NCI-H2196 (cell line): ENCODE results near the gene CD9.
A peak's percentile ranks its signal among the peaks of the same experiment; 100 is the strongest.

Source experiments
- DNase-seq: peaks from one replicate; lab custom pipeline; 2025; ENCODE audit not compliant: unreplicated experiment; lab: John Stamatoyannopoulos, UW

CD9 gene

GRCh38 chr12:6273205-6273540, 73.0 kb downstream of the CD9 start:
- no peak for DNase-seq

DNA sequence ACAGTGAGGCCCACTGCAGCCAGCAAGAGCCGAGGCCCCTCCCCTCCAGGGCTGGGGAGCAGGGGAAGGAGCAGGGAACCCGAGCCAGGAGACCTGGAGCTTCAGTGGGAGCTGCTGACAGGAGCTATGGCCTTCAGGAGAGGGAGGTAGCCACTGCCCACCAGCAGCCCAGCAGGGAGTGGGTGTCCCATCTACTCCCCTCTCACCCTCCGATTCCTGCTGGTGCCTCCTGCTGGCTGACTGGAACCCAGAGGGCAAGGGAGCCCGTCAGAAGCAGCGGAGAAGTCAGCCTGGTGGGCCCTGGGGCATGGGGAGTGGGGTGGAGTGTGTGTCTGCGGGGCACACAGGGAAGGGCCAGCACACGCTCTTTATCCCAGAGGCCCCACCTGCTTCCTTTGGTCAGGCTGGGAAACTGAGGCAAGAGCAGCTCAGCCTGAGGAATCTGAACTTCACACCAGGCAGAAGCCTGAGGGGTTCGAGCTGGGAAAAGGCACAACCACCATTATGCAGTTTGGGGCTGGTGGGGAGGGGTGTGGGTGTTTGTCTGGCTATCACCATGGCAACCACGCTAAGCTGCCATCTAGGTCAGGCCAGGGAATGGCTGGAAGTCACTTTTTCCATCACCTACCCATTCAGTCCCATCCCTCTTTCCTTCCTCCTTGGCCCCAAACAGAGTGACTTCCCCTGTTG, 73.5 kb downstream of the CD9 start:
- peak; percentile 3 for DNase-seq

GRCh38 chr12:6274231-6275221, 74.3 kb downstream of the CD9 start:
- DNase-seq: no peak

DNA sequence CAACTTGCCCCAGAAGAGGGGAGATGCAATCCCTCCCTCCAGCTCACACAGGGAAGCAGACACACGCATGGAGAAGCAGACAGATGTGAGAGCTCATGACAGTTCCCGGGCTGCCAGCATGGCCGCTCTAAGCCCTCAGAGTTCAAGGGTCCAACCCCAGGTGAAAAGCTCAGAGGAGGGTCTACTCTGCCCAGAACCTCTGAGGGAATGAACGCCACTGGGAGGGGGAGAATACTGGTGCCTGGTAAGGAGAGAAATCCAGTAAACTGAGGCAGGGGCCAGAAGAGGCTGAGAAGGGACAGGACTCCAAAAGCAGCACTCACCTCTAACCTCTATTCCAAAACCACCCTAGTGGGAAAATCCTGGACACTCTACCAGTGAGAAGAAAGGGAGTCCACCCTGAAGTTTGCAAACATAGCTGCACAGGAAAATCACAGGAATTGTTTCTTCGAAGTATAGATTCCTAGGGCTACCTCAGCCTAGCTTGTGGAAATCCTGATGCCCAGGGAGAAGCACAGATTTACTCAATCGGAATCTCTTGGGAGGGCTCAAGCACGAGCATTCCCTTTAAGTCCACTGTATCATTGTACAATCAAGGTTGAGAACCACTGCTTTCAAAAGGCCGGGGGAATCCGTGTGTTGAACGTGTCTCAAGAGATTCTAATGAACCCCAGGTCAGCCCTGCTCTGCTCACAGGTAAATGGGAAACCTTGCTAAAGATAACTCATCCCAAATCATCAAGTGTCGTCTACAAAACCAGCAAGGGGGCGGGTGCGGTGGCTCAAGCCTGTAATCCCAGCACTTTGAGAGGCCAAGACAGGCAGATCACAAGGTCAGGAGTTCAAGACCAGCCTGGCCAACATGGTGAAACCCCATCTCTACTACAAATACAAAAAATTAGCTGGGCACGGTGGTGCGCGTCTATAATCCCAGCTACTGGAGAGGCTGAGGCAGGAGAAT, 76.0 kb downstream of the CD9 start:
- no peak for DNase-seq

DNA sequence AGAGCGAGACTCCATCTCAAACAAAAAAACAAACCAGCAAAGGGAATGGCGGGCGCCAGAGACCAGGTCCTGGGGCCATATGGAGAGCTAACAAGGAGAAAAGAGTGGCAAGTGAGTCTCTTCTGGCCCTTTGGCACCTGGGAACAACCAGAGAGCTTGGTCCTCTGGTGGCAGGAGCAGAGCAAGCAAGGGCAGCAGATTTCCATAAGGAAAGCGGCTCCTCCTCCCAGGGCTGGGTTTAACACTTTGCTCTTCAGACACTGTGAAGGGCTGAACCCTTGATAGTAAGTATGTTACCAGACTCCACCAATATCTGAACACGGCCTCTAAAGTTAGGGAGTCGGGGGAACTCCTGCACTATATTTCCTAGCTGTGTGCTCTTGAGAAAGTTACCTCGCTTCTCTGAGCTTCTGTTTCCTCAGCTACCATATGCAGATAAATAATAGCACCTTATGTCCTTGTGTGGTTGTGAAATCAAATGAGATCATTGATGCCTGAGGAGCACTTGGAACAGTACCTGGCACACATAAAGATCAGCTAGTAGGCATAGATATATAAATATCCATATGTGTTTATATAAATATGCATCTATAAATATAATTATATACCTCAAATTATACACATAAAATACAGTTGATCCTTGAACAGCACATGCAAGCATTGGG, 76.9 kb downstream of the CD9 start:
- no peak for DNase-seq

- no peak for DNase-seq
These were observed 77.8 kb downstream of the CD9 start for GRCh38 chr12:6277982-6278438.

GRCh38 chr12:6278439-6279255, 78.4 kb downstream of the CD9 start:
- peak; percentile 70 for DNase-seq

- DNase-seq: no peak
These were observed 79.0 kb downstream of the CD9 start for GRCh38 chr12:6279256-6279628.

- DNase-seq: no peak
These were observed 79.4 kb downstream of the CD9 start for GRCh38 chr12:6279631-6280030.

GRCh38 chr12:6280053-6280469, 79.9 kb downstream of the CD9 start:
- DNase-seq: no peak

GRCh38 chr12:6280672-6281071, 80.5 kb downstream of the CD9 start:
- no peak for DNase-seq

DNA sequence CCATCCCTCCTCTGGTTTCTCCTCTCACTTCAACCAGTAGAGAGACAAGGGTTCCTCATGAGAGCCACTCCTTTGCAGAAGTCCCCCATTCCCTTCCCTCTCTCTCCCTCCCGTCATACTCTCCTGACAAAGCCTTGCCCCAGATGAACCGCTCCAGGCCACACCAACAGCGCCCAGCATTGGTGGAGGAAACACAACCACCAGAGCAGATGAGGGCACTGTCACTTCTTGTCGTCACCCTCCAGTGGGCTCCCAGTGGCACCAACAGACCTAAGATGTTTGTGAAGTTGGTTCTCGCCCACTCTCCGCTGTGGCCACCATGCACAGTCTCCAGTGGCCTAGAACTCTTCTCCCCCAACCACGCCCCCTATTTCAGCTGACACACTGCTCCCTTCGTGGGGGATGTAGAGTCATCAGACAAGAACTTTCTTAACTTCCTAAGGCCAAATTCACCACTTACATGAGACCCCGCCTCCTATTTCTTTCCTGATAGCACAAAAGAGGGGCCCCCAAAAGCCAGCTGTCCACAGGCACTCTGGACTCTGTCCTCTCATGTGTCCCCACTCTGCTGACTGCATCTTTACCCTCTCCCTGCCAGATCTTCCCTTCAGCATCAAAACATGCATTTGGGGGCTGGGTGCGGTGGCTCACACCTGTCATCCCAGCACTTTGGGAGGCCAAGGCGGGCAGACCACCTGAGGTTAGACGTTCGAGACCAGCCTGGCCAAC, 81.0 kb downstream of the CD9 start:
- DNase-seq: no peak

DNA sequence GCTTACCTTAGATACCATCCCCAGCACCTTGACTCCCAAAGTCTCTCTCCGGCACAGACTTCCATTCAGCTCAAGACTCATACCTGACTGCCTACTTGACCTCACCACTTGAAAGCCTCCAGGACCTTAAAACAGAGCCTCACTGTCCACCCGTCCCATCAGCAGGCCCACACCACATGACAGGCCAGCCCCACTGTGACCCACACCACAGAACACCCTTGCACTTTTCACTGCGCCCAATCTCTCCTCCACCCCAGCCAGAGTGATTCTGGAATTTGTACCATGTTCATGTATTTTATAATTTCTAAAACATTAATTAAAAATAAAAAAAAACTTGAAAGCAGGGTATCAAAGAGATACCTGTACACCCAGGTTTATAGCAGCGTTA, 82.2 kb downstream of the CD9 start:
- DNase-seq: no peak

GRCh38 chr12:6284273-6284672, 84.1 kb downstream of the CD9 start:
- no peak for DNase-seq

DNA sequence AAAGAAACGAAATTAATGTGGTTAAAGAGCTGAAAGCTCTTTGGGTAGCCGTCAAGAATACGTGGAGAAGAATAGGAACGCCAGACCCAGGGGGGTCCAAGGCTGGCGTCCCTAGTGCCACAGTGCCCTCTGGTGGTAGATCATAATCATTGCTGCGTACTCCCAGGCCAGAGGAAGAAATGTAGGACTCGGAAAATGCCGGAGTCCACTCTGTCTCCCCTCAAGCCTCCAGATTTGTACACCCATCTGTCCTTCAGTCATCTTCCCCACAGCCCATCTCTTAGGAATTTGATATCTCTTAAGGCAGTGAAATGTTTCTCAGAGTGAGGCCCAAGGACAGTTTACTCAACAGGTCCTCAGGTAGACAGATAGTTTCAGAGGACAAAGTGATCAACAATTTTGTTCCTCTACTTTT, 84.9 kb downstream of the CD9 start:
- peak; percentile 53 for DNase-seq

DNA sequence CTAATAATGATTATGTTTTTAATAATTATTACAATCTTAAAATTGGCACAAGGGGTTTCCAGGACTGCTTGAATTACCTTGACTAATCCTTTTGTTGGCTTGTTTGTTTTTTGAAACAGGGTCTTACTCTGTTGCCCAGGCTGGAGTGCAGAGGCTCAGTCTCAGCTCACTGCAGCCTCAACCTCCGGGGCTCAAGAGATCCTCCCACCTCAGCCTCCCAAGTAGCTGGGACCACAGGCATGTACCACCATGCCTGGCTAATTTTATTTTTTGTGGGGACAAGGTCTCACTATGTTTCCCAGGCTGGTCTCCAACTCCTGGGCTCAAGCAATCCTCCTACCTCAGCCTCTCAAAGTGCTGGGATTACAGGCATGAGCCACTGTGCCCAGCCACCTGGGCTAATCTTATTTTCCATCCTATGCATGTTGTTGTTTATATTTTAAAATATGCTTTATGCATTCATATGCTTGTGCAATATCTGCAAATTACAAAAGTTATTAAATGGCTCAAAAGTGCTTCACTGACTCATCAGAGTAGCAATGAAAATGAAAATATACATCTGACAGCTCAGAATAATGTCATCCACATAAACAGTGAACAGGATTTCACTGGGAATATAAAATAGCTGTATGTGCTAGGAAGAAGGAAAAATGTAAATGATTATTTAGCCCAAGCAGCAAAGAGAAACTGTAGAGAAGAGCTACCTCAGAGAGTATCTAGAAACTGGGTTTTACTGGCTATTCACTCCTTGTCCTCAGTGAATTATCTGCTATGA, 85.5 kb downstream of the CD9 start:
- DNase-seq: no peak
